ENCODE measurements around the gene PRKAA2.

Gene PRKAA2

DNA sequence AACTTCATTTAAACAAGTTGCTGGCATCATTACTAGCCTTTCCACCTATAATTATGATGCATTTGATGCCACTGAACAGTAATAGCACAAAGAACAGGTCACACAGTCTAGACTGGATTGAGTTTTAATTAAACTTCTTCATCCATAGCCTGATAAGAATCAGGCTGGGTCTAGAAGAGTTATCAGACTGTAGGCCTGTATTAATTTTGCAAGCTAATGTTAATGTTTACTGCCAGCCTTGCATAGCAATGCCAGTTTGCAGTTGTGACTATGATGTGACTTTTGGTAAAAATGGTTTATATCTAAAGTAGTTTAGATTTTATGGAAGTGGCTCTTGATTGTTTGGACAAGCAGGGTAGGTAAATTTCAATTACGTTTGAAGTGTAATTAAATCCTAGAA lies 68.0 kb downstream of the PRKAA2 start:
- DNase-seq (no peak), ATAC-seq (no peak)

DNA sequence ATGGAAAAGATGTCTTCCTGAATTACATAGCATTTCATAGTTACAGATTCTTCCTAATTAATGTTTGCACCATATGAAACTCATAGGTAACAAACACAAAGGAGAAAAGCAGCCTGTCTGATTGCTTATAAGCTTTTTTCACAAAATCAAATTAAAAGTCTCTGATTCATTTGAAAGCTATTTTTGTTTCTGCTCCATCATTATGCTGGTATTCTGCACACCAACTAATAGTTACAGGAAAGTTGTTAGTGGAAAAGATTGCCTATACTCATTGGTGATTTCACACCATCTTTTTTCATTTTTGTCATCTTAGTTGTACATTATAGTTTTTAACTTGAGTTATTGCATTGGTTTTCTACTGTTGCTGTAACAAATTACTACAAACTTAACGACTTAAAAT lies 70.0 kb downstream of the PRKAA2 start:
- DNase-seq, result no peak
- ATAC-seq, result no peak

DNA sequence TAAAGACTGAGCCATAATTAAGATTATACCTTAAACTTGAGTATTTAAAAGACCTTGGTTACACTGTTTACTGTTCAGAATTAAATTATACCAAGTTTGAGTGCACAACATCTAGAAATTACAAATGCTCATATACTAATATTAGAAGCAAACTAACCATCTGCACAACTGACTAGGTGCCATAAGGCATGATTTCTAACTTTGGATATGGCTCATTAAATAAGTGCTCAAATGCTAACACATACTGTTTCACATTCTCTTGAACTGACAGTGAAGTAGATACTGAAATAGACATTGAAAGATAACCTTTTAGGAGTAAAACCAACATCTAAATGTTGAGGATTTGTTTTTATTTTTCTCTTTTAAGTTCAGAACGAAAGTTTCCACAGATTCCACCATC lies 74.1 kb downstream of the PRKAA2 start:
- DNase-seq, result no peak

DNA sequence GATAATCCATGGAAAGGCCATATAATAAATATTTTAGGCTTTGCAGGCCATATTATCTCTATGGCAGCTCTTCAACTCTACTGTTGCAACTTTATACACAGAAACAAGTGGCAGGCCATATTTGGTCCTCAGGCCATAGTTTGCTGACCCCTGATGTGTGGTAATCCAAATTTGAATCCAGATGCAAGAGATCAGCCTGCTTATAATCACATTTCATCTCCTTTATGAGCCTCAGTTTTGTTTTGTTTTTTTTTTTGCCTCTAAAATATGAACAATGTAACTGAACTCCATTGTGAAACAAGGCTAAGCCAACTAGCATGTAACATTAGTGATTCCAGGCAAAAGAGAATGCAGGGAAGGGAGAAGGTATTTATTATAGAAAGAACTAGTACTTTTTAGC lies 81.6 kb downstream of the PRKAA2 start:
- no peak for ATAC-seq
- DNase-seq, result no peak

More for the DNA sequence above, 74.1 kb downstream of the PRKAA2 start:
- ATAC-seq, result no peak

DNA sequence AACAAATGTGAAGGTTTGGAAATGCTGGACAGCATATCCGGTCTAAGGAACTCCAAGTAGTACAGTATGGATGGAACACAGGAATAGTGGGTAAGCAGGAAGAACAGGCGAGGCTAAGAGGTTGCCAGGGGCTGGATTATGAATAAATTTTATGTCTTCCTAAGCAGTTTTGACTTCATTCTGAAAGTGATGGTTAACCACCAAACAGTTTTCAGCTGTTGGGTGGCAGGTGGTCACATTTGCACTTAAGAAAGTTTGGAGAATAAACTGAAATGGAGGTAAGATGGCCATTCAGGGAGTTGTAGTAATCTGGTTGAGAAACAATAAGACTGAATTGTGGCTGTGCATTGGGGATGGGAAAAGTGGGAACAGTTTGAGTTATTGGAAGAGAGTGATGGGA lies 83.8 kb downstream of the PRKAA2 start:
- ATAC-seq, result no peak
- no peak for DNase-seq

DNA sequence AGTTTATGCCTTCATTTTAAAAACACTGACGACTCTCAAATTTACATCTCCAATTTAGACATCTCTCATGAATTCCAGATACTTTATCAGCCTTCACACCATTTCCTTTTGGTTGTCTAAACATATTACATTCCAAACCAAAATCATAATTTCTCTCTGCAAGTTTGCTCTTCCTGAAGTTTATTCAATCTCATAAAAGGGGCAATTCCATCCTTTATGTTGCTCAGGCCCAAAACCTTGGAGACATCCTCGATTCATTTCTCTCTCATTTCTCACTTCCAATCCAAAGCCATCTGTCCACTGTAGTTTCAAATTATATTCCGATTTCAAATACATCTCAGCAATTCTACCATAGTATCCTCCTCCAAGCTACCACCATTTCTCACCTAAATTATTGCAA lies 100.1 kb downstream of the PRKAA2 start:
- no peak for DNase-seq
- ATAC-seq, result no peak

DNA sequence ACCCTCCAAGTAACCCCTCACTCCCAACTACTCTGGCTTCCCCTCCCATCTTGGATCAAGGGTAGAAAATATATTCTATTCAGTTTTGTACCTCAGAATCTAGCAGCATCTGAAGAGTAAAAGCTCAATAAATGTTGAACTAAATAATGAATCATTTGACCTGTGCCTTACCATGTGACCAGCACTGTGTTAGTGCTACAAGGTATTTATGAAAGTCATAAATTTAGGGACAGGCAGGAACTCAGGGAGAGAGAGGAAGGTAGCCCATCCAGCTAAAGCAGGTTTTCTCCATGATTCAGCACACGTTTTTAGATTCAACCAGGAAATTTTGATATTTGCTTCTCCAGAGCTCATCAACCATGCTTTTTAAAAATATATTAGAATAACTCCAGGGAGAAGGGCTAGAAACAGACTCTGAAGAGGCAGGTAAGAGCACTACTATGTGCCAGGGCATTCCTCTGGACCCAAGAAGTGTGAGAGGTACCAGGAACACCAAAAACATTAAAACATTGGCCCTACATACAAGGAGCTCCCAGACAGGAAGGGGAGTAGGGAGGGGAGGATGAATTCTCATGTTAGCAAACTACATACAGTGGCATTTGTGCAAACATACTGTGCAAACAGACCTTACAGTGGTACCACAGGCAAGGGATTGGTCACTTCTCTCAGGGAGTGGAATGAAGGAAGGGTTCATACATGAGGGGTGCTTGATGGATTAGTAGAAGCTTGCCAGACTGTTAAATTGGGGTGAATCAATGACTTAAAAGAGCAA lies 109.8 kb downstream of the PRKAA2 start:
- DNase-seq (no peak), ATAC-seq (no peak)

DNA sequence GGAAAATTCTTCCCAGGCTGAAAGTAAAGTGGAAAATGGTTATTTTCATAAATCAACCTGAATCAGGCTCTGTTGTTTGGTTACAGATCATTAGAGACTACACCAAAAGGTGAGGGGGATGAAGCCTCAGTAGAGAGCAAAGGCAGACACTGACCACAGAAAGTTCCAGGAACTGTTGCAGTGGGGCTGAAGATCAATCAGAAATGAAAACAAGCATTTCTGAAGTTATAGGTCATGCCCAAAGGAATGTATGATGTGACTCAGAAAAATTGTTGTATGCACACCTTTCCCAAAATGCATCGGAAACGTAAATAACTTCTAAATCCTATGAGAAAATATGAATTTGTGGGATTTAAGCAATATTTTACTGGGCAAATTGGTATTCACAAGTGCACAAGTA lies 110.8 kb downstream of the PRKAA2 start:
- ATAC-seq (no peak), DNase-seq (no peak)

DNA sequence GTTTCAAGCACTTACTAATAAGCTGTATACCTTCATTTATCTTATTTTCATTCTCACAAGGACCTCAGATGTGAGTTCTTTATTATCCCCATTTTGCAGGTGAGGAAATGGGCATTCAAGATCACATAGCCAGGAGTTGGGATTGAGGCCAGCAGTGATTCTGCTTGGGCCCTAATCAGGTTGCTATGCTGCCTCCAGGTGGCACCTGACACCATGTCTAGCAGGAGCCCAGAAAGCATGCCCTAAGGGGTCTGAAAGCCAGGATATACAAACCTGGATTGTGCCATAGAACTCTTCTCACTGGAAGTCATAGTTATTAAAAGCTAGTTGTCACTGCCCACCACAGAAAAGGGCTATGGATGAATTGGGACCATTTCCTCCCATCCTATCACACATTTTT lies 113.0 kb downstream of the PRKAA2 start:
- no peak for ATAC-seq

DNA sequence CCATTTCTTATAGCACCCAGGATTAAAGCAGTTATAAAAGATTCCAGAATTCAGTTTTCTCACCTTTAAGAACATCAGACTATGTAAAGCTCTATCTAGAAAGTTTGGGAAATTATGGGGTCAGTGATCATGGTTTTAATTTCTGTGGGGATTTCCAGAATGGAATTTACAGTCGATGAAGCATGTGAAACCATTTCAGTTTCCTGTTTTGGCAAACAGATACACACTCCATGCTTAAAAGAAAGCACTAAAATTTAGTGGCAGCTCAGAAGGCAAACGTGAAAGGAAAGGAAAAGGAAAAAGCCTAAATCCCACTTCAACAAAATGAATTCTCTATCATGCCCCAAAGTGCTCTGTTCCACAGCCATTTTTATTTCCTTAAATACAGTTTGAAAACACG lies 113.7 kb downstream of the PRKAA2 start:
- DNase-seq, result no peak
- no peak for ATAC-seq

More for the DNA sequence above, 113.0 kb downstream of the PRKAA2 start:
- no peak for DNase-seq
